H1 (cell line): ENCODE results near the gene GRM4. TPM values are rescaled to one million over a fixed set of nuclear protein-coding genes. Genes with fewer than 3 reads are reported as not detected.

Experiments used
- CTCF ChIA-PET: fragments of 300-600 bp; sonication (Branson Sonifier 250); formaldehyde crosslinking; loops from one replicate; lab custom pipeline; 2021; ENCODE audit not compliant: partially characterized antibody; lab: Charles Lee
- POLR2A ChIA-PET: fragments of 300-600 bp; sonication (Branson Sonifier 250); formaldehyde crosslinking; loops from one replicate; lab custom pipeline; 2021; ENCODE audit warnings: inconsistent platforms; ENCODE audit not compliant: partially characterized antibody; lab: Charles Lee
- DNase-seq, 2 experiments: peaks; one replicate each; pipeline versions ENCODE4 v3.0.0 to v3.0.0-alpha.2; 2010 to 2022; ENCODE audit warnings: low spot score in 2 of 2, low read depth in 1 of 2, mixed read lengths in 1 of 2
- FAIRE-seq: peaks from 2 replicates; lab custom pipeline; 2011; peaks lifted over from hg19 to GRCh38; lab: Jason Lieb, UNC
- H2AFZ ChIP-seq: 2 replicates; pipeline ENCODE4 v1.8.1; 2012; ENCODE audit warnings: low read length, inconsistent platforms
- H2AK5ac ChIP-seq: 2 replicates; pipeline ENCODE4 v1.6.1; 2013; ENCODE audit warnings: low read depth, low read length
- H2BK120ac ChIP-seq: replicated peaks from 2 replicates; pipeline ENCODE3; 2013; ENCODE audit warnings: low read depth, low read length, inconsistent platforms
- H2BK12ac ChIP-seq: 2 replicates; pipeline ENCODE4 v1.6.1; 2013; ENCODE audit warnings: low read depth, low read length
- H2BK15ac ChIP-seq: 2 replicates; pipeline ENCODE4 v1.6.1; 2013; ENCODE audit warnings: low read length
- H2BK20ac ChIP-seq: 2 replicates; pipeline ENCODE4 v1.6.1; 2013; ENCODE audit warnings: low read length
- H2BK5ac ChIP-seq: 2 replicates; pipeline ENCODE4 v1.6.1; 2013; ENCODE audit warnings: low read depth, low read length
- H3K14ac ChIP-seq: 2 replicates; pipeline ENCODE4 v1.6.1; 2013; ENCODE audit warnings: inconsistent platforms; ENCODE audit not compliant: insufficient read length
- H3K18ac ChIP-seq: 2 replicates; pipeline ENCODE4 v1.6.1; 2013; ENCODE audit warnings: low read length; ENCODE audit errors: extremely low read depth
- H3K23ac ChIP-seq: 2 replicates; pipeline ENCODE4 v1.6.1; 2013; ENCODE audit warnings: inconsistent platforms; ENCODE audit not compliant: insufficient read length
- H3K23me2 ChIP-seq: 2 replicates; pipeline ENCODE4 v1.6.1; 2013; ENCODE audit warnings: low read depth, low read length
- H3K27ac ChIP-seq: 2 replicates; pipeline ENCODE4 v1.6.1; 2011; ENCODE audit warnings: low read depth, low read length, inconsistent platforms
- H3K27me3 ChIP-seq, 4 experiments: replicated peaks in 1 of 4; 1 replicate in 1 of 4; 2 replicates in 3 of 4; pipeline versions ENCODE4 v1.6.1 to v1.8.1; 2011 to 2013; ENCODE audit warnings: low read length in 3 of 4, mild to moderate bottlenecking in 3 of 4, inconsistent platforms in 2 of 4, mixed read lengths in 2 of 4, moderate library complexity in 1 of 4; ENCODE audit not compliant: control insufficient read depth in 3 of 4, insufficient read depth in 3 of 4; ENCODE audit errors: extremely low read depth in 1 of 4
- H3K36me3 ChIP-seq, 4 experiments: 2 replicates each; pipeline versions ENCODE4 v1.6.1 to v1.8.1; 2011 to 2013; ENCODE audit warnings: mild to moderate bottlenecking in 4 of 4, low read length in 3 of 4, moderate library complexity in 2 of 4, control low read depth in 1 of 4, inconsistent platforms in 1 of 4; ENCODE audit not compliant: insufficient read depth in 4 of 4, control insufficient read depth in 2 of 4
- H3K4ac ChIP-seq: replicated peaks from 2 replicates; pipeline ENCODE3; 2013; ENCODE audit warnings: low read length, low read depth, mixed read lengths, inconsistent platforms; ENCODE audit not compliant: insufficient read length
- H3K4me1 ChIP-seq, 4 experiments: replicated peaks in 1 of 4; 1 replicate in 1 of 4; 2 replicates in 3 of 4; pipeline versions ENCODE4 v1.6.1 to v1.8.1; 2011 to 2013; ENCODE audit warnings: low read length in 3 of 4, inconsistent platforms in 2 of 4, mixed read lengths in 1 of 4; ENCODE audit not compliant: insufficient read depth in 4 of 4, control insufficient read depth in 3 of 4
- H3K4me2 ChIP-seq, 2 experiments: 2 replicates each; pipeline versions ENCODE4 v1.6.1 to v1.8.1; 2011 to 2013; ENCODE audit warnings: low read depth in 2 of 2, low read length in 2 of 2, control low read depth in 1 of 2, inconsistent platforms in 1 of 2, mild to moderate bottlenecking in 1 of 2; ENCODE audit not compliant: insufficient read depth in 1 of 2
- H3K4me3 ChIP-seq, 4 experiments: fragments of 200-600, 300-600 bp in 1 of 4; sonication (generic), shearing (Covaris generic), sonication (Bioruptor Twin) in 1 of 4; 2 replicates each; pipeline versions ENCODE4 v1.5.1 to v1.8.1; 2011 to 2016; ENCODE audit warnings: low read length in 4 of 4, low read depth in 3 of 4, control low read depth in 2 of 4, inconsistent platforms in 2 of 4, mild to moderate bottlenecking in 2 of 4, mixed read lengths in 1 of 4, moderate library complexity in 1 of 4; ENCODE audit not compliant: insufficient read depth in 2 of 4; ENCODE audit errors: extremely low read depth in 1 of 4
- H3K56ac ChIP-seq: replicated peaks from 2 replicates; pipeline ENCODE3; 2013; ENCODE audit warnings: low read depth, mild to moderate bottlenecking, mixed read lengths, low read length, inconsistent platforms; ENCODE audit not compliant: insufficient read length
- H3K79me1 ChIP-seq: 2 replicates; pipeline ENCODE4 v1.6.1; 2013; ENCODE audit warnings: low read depth, low read length, control low read depth
- H3K79me2 ChIP-seq, 2 experiments: 2 replicates each; pipeline versions ENCODE4 v1.6.1 to v1.8.1; 2012 to 2013; ENCODE audit warnings: low read length in 2 of 2, mild to moderate bottlenecking in 2 of 2, inconsistent platforms in 1 of 2; ENCODE audit not compliant: insufficient read depth in 2 of 2, control insufficient read depth in 1 of 2
- H3K9ac ChIP-seq, 4 experiments: replicated peaks in 1 of 4; 1 replicate in 1 of 4; 2 replicates in 3 of 4; pipeline versions ENCODE4 v1.6.1 to v1.8.1; 2011 to 2013; ENCODE audit warnings: low read depth in 3 of 4, low read length in 3 of 4, control low read depth in 2 of 4, mild to moderate bottlenecking in 2 of 4, moderate library complexity in 2 of 4, inconsistent platforms in 1 of 4; ENCODE audit errors: extremely low read depth in 1 of 4
- H3K9me3 ChIP-seq, 2 experiments: 2 replicates each; pipeline versions ENCODE4 v1.6.1 to v1.8.1; 2012 to 2013; ENCODE audit warnings: mild to moderate bottlenecking in 2 of 2, moderate library complexity in 2 of 2, control low read depth in 1 of 2, inconsistent platforms in 1 of 2, low read depth in 1 of 2, low read length in 1 of 2, mixed read lengths in 1 of 2; ENCODE audit not compliant: insufficient read depth in 2 of 2
- H4K20me1 ChIP-seq, 2 experiments: replicated peaks in 1 of 2; 2 replicates each; pipeline versions ENCODE3 to v1.8.1; 2011 to 2013; ENCODE audit warnings: inconsistent platforms in 2 of 2, low read length in 2 of 2, mild to moderate bottlenecking in 1 of 2; ENCODE audit not compliant: insufficient read depth in 2 of 2, control insufficient read depth in 1 of 2
- H4K5ac ChIP-seq: 2 replicates; pipeline ENCODE4 v1.6.1; 2013; ENCODE audit warnings: low read length, low read depth, mixed read lengths, inconsistent platforms; ENCODE audit not compliant: insufficient read length
- H4K8ac ChIP-seq: 2 replicates; pipeline ENCODE4 v1.8.0; 2013; ENCODE audit warnings: mild to moderate bottlenecking, moderate library complexity, low read length, inconsistent platforms; ENCODE audit not compliant: insufficient read depth; ENCODE audit errors: extremely low read depth
- H4K91ac ChIP-seq: replicated peaks from 2 replicates; pipeline ENCODE3; 2013; ENCODE audit warnings: low read length, mixed read lengths, inconsistent platforms; ENCODE audit not compliant: insufficient read length
- BCL11A ChIP-seq, 2 experiments: IDR thresholded peaks; one replicate each; pipeline ENCODE4 v1.6.1; 2011; ENCODE audit warnings: low read depth in 2 of 2, low read length in 2 of 2, mild to moderate bottlenecking in 2 of 2
- CHD2 ChIP-seq: IDR thresholded peaks from 2 replicates; pipeline ENCODE4 v1.6.1; 2012; ENCODE audit warnings: low read length, improper control_type of control experiment
- EP300 ChIP-seq, 2 experiments: IDR thresholded peaks; 1 replicate in 1 of 2; 2 replicates in 1 of 2; pipeline ENCODE4 v1.6.1; 2011 to 2012; ENCODE audit warnings: low read depth in 2 of 2, low read length in 2 of 2, mild to moderate bottlenecking in 2 of 2, borderline replicate concordance in 1 of 2, inconsistent platforms in 1 of 2, moderate library complexity in 1 of 2
- MAX ChIP-seq: IDR thresholded peaks from 2 replicates; pipeline ENCODE4 v1.6.1; 2012; ENCODE audit warnings: inconsistent platforms
- PHF8 ChIP-seq: fragments of 200-600 bp; sonication (generic); conservative IDR thresholded peaks from 2 replicates; pipeline ENCODE4 v1.7.1; 2012; ENCODE audit warnings: low read depth, mild to moderate bottlenecking, inconsistent platforms, low read length, moderate library complexity
- POU5F1 ChIP-seq: IDR thresholded peaks from 2 replicates; pipeline ENCODE4 v1.6.1; 2011; ENCODE audit warnings: low read depth, mild to moderate bottlenecking, low read length, moderate library complexity
- RFX5 ChIP-seq: IDR thresholded peaks from 2 replicates; pipeline ENCODE4 v1.6.1; 2011; ENCODE audit warnings: low read depth, low read length, improper control_type of control experiment, borderline replicate concordance
- SP1 ChIP-seq: IDR thresholded peaks from 2 replicates; pipeline ENCODE4 v1.6.1; 2011; ENCODE audit warnings: low read depth, low read length
- SP4 ChIP-seq: IDR thresholded peaks from 2 replicates; pipeline ENCODE4 v1.6.1; 2012; ENCODE audit warnings: low read length, inconsistent platforms
- TEAD4 ChIP-seq: IDR thresholded peaks from 2 replicates; pipeline ENCODE4 v1.6.1; 2012; ENCODE audit warnings: low read depth, low read length, inconsistent platforms, mixed read lengths
- WGBS, 2 experiments: shearing (Covaris generic) in 1 of 2; methylation state at CpG; one replicate each; pipeline versions ENCODE4 v1.1.6 to v1.1.7; 2013 to 2015; ENCODE audit warnings: low lambda C conversion rate in 2 of 2, mixed read lengths in 2 of 2, inconsistent platforms in 1 of 2, low coverage in 1 of 2, missing lambda C conversion rate in 1 of 2; ENCODE audit not compliant: insufficient replicate concordance in 2 of 2, insufficient coverage in 1 of 2, insufficient read length in 1 of 2; ENCODE audit errors: extremely low coverage in 1 of 2, missing lambda C conversion rate in 1 of 2; 5-methylcytosine and 5-hydroxymethylcytosine counted together
- polyA plus RNA-seq, 7 experiments: library from polyadenylated mRNA; depleted of rRNA in 3 of 7; stranded (reverse) in 5 of 7; unstranded in 2 of 7; fragments of >200 nt in 5 of 7; fragments of 200-250 nt in 2 of 7; gene quantifications; 1 replicate in 5 of 7; 2 replicates in 1 of 7; 4 replicates in 1 of 7; pipeline versions ENCODE4 v1.2.1 to v1.2.3, GENCODE V29; 2011 to 2013; ENCODE audit warnings: missing spikeins in 2 of 7, mixed read lengths in 2 of 7
- total RNA-seq: library from RNA; stranded (reverse); fragmentation: NEBNext Ultra II Directional; extraction: Animal tissue kit (Norgen Biotek cat#: 25700); gene quantifications from 2 replicates; pipeline ENCODE4 v1.2.1, GENCODE V29; 2021
- TF ChIP-seq, protein P1 (sequence below): IDR thresholded peaks from 2 replicates; pipeline ENCODE4 v1.6.1; 2012; ENCODE audit warnings: inconsistent platforms

Gene GRM4
- total and polyA plus RNA-seq, 2 of the 8 experiments (the other 6 are each of a cell fraction or from before 2014, with no cell fraction given), result 19.6 to 21.5 TPM

DNA sequence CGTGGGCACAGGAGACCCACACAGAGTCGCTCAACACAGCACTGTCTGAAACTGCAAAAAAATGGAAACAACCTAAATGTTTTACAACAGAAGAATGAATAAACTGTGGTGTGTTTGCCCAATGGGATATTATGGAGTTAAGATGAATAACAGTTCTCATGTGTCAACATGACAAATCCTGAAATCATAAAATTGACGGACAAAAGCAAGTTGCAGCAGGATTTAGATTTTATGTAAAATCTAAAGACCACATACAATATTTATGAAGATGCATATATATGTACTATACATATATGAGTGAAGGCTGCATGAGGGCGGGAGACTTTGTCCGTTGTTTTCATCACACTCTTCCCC is 79.7 kb downstream of the GRM4 start:
- Histone ChIP-seq H3K14ac (no peak overlapping the region), H3K23me2 (peaks cover 3% of the 10 kb centered on the region; the same call in 1 of the 2 replicates), H4K8ac (no peak overlapping the region), H2BK15ac (no peak overlapping the region), H3K27ac (no peak overlapping the region), H2BK120ac (no peak overlapping the region), H4K91ac (no peak overlapping the region), H3K79me2 (no peaks in the 10 kb centered on the region), H3K27me3 (no peaks in the 10 kb centered on the region), H4K5ac (no peak overlapping the region), H2BK20ac (no peak overlapping the region), H3K79me1 (no peaks in the 10 kb centered on the region), H3K9ac (no peak overlapping the region), H2BK5ac (no peak overlapping the region), H2AFZ (no peak overlapping the region), H3K36me3 (no peaks in the 10 kb centered on the region; a peak in 1 of 8 replicates), H3K4me2 (no peak overlapping the region), H3K23ac (no peak overlapping the region), H3K18ac (no peak overlapping the region), H3K4me3 (no peak overlapping the region), H3K4ac (no peak overlapping the region), H3K4me1 (peaks cover 0 to 14% (median 7%) of the 10 kb centered on the region in 4 experiments; a peak in 6 of 7 replicates), H3K9me3 (no peaks in the 10 kb centered on the region), H4K20me1 (peaks cover 5 to 6% of the 10 kb centered on the region in 2 experiments), H2AK5ac (no peak overlapping the region), H3K56ac (no peak overlapping the region), H2BK12ac (no peak overlapping the region)
- DNase-seq (no peak), FAIRE-seq (no peak)
- POLR2A ChIA-PET, result no interaction called here
- CTCF ChIA-PET, result interaction anchor here (0.8 to 5.7 kb wide), 8 partner anchors 10 to 91 kb away, joined by 3 to 47 read pairs (median 4); no protein-coding TSS in a partner anchor
- TF ChIP-seq, protein P1, sequence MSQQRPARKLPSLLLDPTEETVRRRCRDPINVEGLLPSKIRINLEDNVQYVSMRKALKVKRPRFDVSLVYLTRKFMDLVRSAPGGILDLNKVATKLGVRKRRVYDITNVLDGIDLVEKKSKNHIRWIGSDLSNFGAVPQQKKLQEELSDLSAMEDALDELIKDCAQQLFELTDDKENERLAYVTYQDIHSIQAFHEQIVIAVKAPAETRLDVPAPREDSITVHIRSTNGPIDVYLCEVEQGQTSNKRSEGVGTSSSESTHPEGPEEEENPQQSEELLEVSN, result no peak
- TF ChIP-seq BCL11A (IDR thresholded peaks at IDR 0.05; ENCODE audit: low read depth in 2 of 2, low read length in 2 of 2) (no peak), CHD2 (no peak), POU5F1 (no peak), MAX (no peak), RFX5 (no peak), SP1 (no peak), EP300 (IDR thresholded peaks at IDR 0.05; ENCODE audit: borderline replicate concordance in 1 of 2, low read depth in 2 of 2, low read length in 2 of 2) (no peak), PHF8 (no peak), TEAD4 (no peak), SP4 (no peak)
- 89% methylated on average over 5 of the region's 5 CpGs; no CpG with 5 or more reads in 1 of the 2 experiments for WGBS, 2 experiments
